NCI-H82 (cell line): ENCODE data around the gene ARFGEF3.

Experiments used
- DNase-seq: peaks from one replicate; lab custom pipeline; 2025; lab: John Stamatoyannopoulos, UW

The ARFGEF3 gene

GRCh38 chr6:138240476-138241245, 78.9 kb downstream of the ARFGEF3 start:
- DNase-seq: no peak

GRCh38 chr6:138241381-138241780, 79.6 kb downstream of the ARFGEF3 start:
- DNase-seq: no peak

GRCh38 chr6:138241934-138242333, 80.2 kb downstream of the ARFGEF3 start:
- DNase-seq: no peak

- DNase-seq: no peak
These were observed 81.4 kb downstream of the ARFGEF3 start for GRCh38 chr6:138242987-138243592.

GRCh38 chr6:138245751-138246150, 84.0 kb downstream of the ARFGEF3 start:
- DNase-seq: no peak

- no peak for DNase-seq
These were observed 85.1 kb downstream of the ARFGEF3 start for GRCh38 chr6:138246650-138247440.

GRCh38 chr6:138248011-138248410, 86.3 kb downstream of the ARFGEF3 start:
- DNase-seq: no peak

GRCh38 chr6:138248878-138249277, 87.1 kb downstream of the ARFGEF3 start:
- no peak for DNase-seq

GRCh38 chr6:138250053-138250452, 88.3 kb downstream of the ARFGEF3 start:
- DNase-seq: no peak

- DNase-seq: no peak
These were observed 88.9 kb downstream of the ARFGEF3 start for GRCh38 chr6:138250513-138251247.

GRCh38 chr6:138253731-138254130, 92.0 kb downstream of the ARFGEF3 start:
- DNase-seq: no peak

- no peak for DNase-seq
These were observed 93.7 kb downstream of the ARFGEF3 start for GRCh38 chr6:138255443-138255842.

GRCh38 chr6:138257638-138258040, 95.9 kb downstream of the ARFGEF3 start:
- DNase-seq: no peak

- DNase-seq: no peak
These were observed 96.5 kb downstream of the ARFGEF3 start for GRCh38 chr6:138258197-138258596.

GRCh38 chr6:138258991-138259390, 97.3 kb downstream of the ARFGEF3 start:
- no peak for DNase-seq

- no peak for DNase-seq
These were observed 99.5 kb downstream of the ARFGEF3 start for GRCh38 chr6:138261116-138261780.

GRCh38 chr6:138263963-138264362, 102.2 kb downstream of the ARFGEF3 start:
- DNase-seq: no peak

GRCh38 chr6:138264372-138264880, 102.7 kb downstream of the ARFGEF3 start:
- no peak for DNase-seq

- no peak for DNase-seq
These were observed 104.4 kb downstream of the ARFGEF3 start for GRCh38 chr6:138266095-138266494.

GRCh38 chr6:138267971-138268895, 106.5 kb downstream of the ARFGEF3 start:
- no peak for DNase-seq
